ENCODE results near the gene CPEB3. TPM values are rescaled to one million over a fixed set of nuclear protein-coding genes. Genes with fewer than 3 reads are reported as not detected.

CPEB3 gene
- total RNA-seq, 1 donor from 2014 or later: 3.0 TPM

- no peak for TF ChIP-seq CTCF (IDR thresholded peaks at IDR 0.05; ENCODE audit: unreplicated experiment)
- H3K36me3 Mint-ChIP-seq: peaks cover 31% of the 10 kb centered on the region
Observed at GRCh38 chr10:92010047-92010735, 280.7 kb downstream of the CPEB3 start.

GRCh38 chr10:92009445-92009844, 281.4 kb downstream of the CPEB3 start:
- H3K4me3 Mint-ChIP-seq: no peak overlapping the region
- no peak for DNase-seq (ENCODE audit: low spot score in 2 of 2, unreplicated experiment in 2 of 2)
- H3K36me3 Mint-ChIP-seq: peaks cover 38% of the 10 kb centered on the region
- peaks cover 6% of the 10 kb centered on the region for H3K9me3 Mint-ChIP-seq
- H3K27ac Mint-ChIP-seq: no peak overlapping the region
- no peaks in the 10 kb centered on the region for H3K27me3 Mint-ChIP-seq (ENCODE audit: low read depth)
- no peaks in the 10 kb centered on the region for H3K4me1 Mint-ChIP-seq
- TF ChIP-seq CTCF (IDR thresholded peaks at IDR 0.05; ENCODE audit: unreplicated experiment): no peak

More at GRCh38 chr10:92010047-92010735, 280.7 kb downstream of the CPEB3 start:
- no peak overlapping the region for H3K4me3 Mint-ChIP-seq
- H3K9me3 Mint-ChIP-seq: peaks cover under 1% of the 10 kb centered on the region
- no peak overlapping the region for H3K27ac Mint-ChIP-seq
- no peaks in the 10 kb centered on the region for H3K27me3 Mint-ChIP-seq (ENCODE audit: low read depth)
- H3K4me1 Mint-ChIP-seq: no peaks in the 10 kb centered on the region
- DNase-seq (ENCODE audit: low spot score in 2 of 2, unreplicated experiment in 2 of 2): no peak

GRCh38 chr10:92005978-92006377, 284.9 kb downstream of the CPEB3 start:
- no peak for DNase-seq (ENCODE audit: low spot score in 2 of 2, unreplicated experiment in 2 of 2)
- Mint-ChIP-seq H3K4me1 (no peaks in the 10 kb centered on the region), H3K9me3 (peaks cover 31% of the 10 kb centered on the region), H3K36me3 (peaks cover 51% of the 10 kb centered on the region), H3K27ac (no peak overlapping the region), H3K27me3 (ENCODE audit: low read depth) (no peaks in the 10 kb centered on the region), H3K4me3 (no peak overlapping the region)
- TF ChIP-seq CTCF (IDR thresholded peaks at IDR 0.05; ENCODE audit: unreplicated experiment): no peak

GRCh38 chr10:92003258-92003657, 287.6 kb downstream of the CPEB3 start:
- Mint-ChIP-seq H3K27me3 (ENCODE audit: low read depth) (no peaks in the 10 kb centered on the region), H3K4me1 (no peaks in the 10 kb centered on the region), H3K9me3 (peaks cover 36% of the 10 kb centered on the region), H3K36me3 (peaks cover 64% of the 10 kb centered on the region), H3K4me3 (no peak overlapping the region), H3K27ac (no peak overlapping the region)
- TF ChIP-seq CTCF (IDR thresholded peaks at IDR 0.05; ENCODE audit: unreplicated experiment): no peak
- no peak for DNase-seq (ENCODE audit: low spot score in 2 of 2, unreplicated experiment in 2 of 2)

GRCh38 chr10:92001995-92002394, 288.9 kb downstream of the CPEB3 start:
- TF ChIP-seq CTCF (IDR thresholded peaks at IDR 0.05; ENCODE audit: unreplicated experiment): no peak
- no peak overlapping the region for H3K4me3 Mint-ChIP-seq
- H3K27me3 Mint-ChIP-seq (ENCODE audit: low read depth): no peaks in the 10 kb centered on the region
- peaks cover 76% of the 10 kb centered on the region for H3K36me3 Mint-ChIP-seq
- no peak overlapping the region for H3K27ac Mint-ChIP-seq
- H3K4me1 Mint-ChIP-seq: no peaks in the 10 kb centered on the region
- no peak for DNase-seq (ENCODE audit: low spot score in 2 of 2, unreplicated experiment in 2 of 2)
- peaks cover 38% of the 10 kb centered on the region for H3K9me3 Mint-ChIP-seq

Measured in mesothelial cell of epicardium (in vitro differentiated cells).